PC-3 (cell line): ENCODE data around the gene GABBR2. TPM values are rescaled to one million over a fixed set of nuclear protein-coding genes. Genes with fewer than 3 reads are reported as not detected.

ENCODE experiments used
- ATAC-seq: fragments of 200-7000 bp; cut with Tn5 transposase; 2 replicates; pipeline ENCODE4 v1.9.1; 2020; ENCODE audit warnings: mild to moderate bottlenecking, moderate library complexity
- BruUV-seq: library from RNA; stranded (reverse); fragments of 400-500 nt; replicated peaks from 2 replicates; lab custom pipeline; 2021; lab: Mats Ljungman, UMichigan
- CTCF ChIA-PET: fragments of 300-600 bp; sonication (Branson Sonifier 250); formaldehyde crosslinking; loops from one replicate; lab custom pipeline; 2022; ENCODE audit warnings: antibody characterized with exemption; lab: Charles Lee
- POLR2A ChIA-PET: fragments of 300-600 bp; sonication (Branson Sonifier 250); formaldehyde crosslinking; loops from one replicate; lab custom pipeline; 2022; ENCODE audit warnings: antibody characterized with exemption; ENCODE audit not compliant: unreplicated experiment; lab: Charles Lee
- DNase-seq: peaks from one replicate; pipeline ENCODE4 v3.0.0-alpha.2; 2015
- H2AFZ ChIP-seq: fragments of 300-600 bp; sonication (generic); 2 replicates; pipeline ENCODE4 v1.6.0; 2016; ENCODE audit warnings: antibody characterized with exemption, low read length
- H3F3A ChIP-seq: fragments of 300-600 bp; sonication (generic); one replicate; pipeline ENCODE4 v1.6.0; 2017; ENCODE audit warnings: antibody characterized with exemption, low read length, control low read depth, mild to moderate bottlenecking; ENCODE audit not compliant: unreplicated experiment
- H3K27ac ChIP-seq: fragments of 300-600 bp; sonication (generic); 2 replicates; pipeline ENCODE4 v1.5.1; 2016; ENCODE audit warnings: mild to moderate bottlenecking, low read length
- H3K27me3 ChIP-seq: fragments of 300-600 bp; sonication (generic); 2 replicates; pipeline ENCODE4 v1.6.1; 2016; ENCODE audit warnings: low read length, mixed read lengths
- H3K36me3 ChIP-seq: fragments of 300-600 bp; sonication (generic); 2 replicates; pipeline ENCODE4 v1.6.1; 2016; ENCODE audit warnings: low read depth, mixed run types, low read length, mixed read lengths
- H3K4me1 ChIP-seq: fragments of 300-600 bp; sonication (generic); 2 replicates; pipeline ENCODE4 v1.5.1; 2016; ENCODE audit warnings: low read length; ENCODE audit not compliant: insufficient read depth
- H3K4me2 ChIP-seq: fragments of 300-600 bp; sonication (generic); 2 replicates; pipeline ENCODE4 v1.6.0; 2016; ENCODE audit warnings: low read length
- H3K4me3 ChIP-seq: fragments of 300-600 bp; sonication (generic); 2 replicates; pipeline ENCODE4 v1.5.1; 2016; ENCODE audit warnings: mild to moderate bottlenecking, low read length, mixed read lengths
- H3K79me2 ChIP-seq: fragments of 300-600 bp; sonication (generic); 2 replicates; pipeline ENCODE4 v1.6.1; 2017; ENCODE audit warnings: low read length, mixed read lengths
- H3K9ac ChIP-seq: fragments of 300-600 bp; sonication (generic); 2 replicates; pipeline ENCODE4 v1.6.0; 2016; ENCODE audit warnings: mild to moderate bottlenecking, low read length
- H3K9me2 ChIP-seq: fragments of 300-600 bp; sonication (generic); replicated peaks from 2 replicates; pipeline ENCODE4 v1.6.1; 2016; ENCODE audit warnings: mixed run types, low read length, mixed read lengths
- H3K9me3 ChIP-seq: fragments of 300-600 bp; sonication (generic); 2 replicates; pipeline ENCODE4 v1.6.1; 2016; ENCODE audit warnings: low read length, mixed read lengths
- H4K20me1 ChIP-seq: fragments of 300-600 bp; sonication (generic); 2 replicates; pipeline ENCODE4 v1.6.1; 2016; ENCODE audit warnings: low read length, mixed read lengths
- EZH2 ChIP-seq: fragments of 300-600 bp; sonication (generic); IDR thresholded peaks from one replicate; pipeline ENCODE4 v1.6.1; 2017; ENCODE audit warnings: antibody characterized with exemption, mild to moderate bottlenecking, low read length; ENCODE audit not compliant: unreplicated experiment
- EZH2phosphoT487 ChIP-seq: fragments of 300-600 bp; sonication (generic); IDR thresholded peaks from 2 replicates; pipeline ENCODE4 v1.6.1; 2018; ENCODE audit warnings: mild to moderate bottlenecking, antibody characterized with exemption, low read length, borderline replicate concordance
- intact Hi-C: fragments of 100-400 bp; cut with micrococcal nuclease; formaldehyde crosslinking; loops from 2 replicates; pipeline ENCODE4 v1.9.0; 2023
- total RNA-seq: library from RNA; depleted of rRNA; stranded (reverse); fragments of >200 nt; gene quantifications from 2 replicates; pipeline ENCODE4 v1.2.3, GENCODE V29; 2014
- TF ChIP-seq, protein P1 (sequence below): fragments of 300-600 bp; sonication (generic); conservative IDR thresholded peaks from 2 replicates; pipeline ENCODE4 v1.5.1; 2017; ENCODE audit warnings: antibody characterized with exemption, low read depth, mild to moderate bottlenecking, low read length

The GABBR2 gene
- total RNA-seq, 1 experiment from 2014 or later, result 0.44 TPM

DNA sequence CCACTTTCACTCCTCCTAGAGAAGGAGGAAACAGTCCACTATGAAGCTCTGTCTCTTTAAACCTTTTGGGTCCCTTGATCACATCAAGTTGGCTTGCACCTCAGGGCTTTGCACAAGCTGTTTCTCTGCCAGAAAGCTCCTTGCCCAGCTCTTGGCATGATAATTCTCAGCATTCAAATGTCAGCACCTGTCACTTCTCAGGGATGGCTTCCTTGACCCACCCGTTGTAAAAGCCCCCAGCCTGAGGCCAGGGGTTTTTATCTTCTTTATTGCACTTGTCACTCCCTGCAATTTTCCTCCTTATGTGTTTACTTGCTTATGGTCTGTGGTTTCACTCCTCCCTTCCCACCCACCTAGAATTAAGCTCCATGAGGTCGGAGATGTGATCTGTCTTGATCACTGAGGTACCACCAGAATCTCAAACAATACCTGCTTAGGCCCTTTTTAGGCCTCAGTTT is 252.6 kb downstream of the GABBR2 start:
- Histone ChIP-seq H3K79me2 (no peaks in the 10 kb centered on the region), H3K4me2 (no peak overlapping the region), H4K20me1 (no peaks in the 10 kb centered on the region), H3K27ac (no peak overlapping the region), H3K36me3 (no peaks in the 10 kb centered on the region), H3K27me3 (no peaks in the 10 kb centered on the region), H3F3A (no peaks in the 10 kb centered on the region), H2AFZ (no peak overlapping the region), H3K9me3 (no peaks in the 10 kb centered on the region), H3K4me1 (no peaks in the 10 kb centered on the region), H3K4me3 (no peak overlapping the region), H3K9ac (no peak overlapping the region), H3K9me2 (no peaks in the 10 kb centered on the region)
- ChIA-PET POLR2A (no interaction called here), CTCF (no interaction called here)
- TF ChIP-seq, protein P1, sequence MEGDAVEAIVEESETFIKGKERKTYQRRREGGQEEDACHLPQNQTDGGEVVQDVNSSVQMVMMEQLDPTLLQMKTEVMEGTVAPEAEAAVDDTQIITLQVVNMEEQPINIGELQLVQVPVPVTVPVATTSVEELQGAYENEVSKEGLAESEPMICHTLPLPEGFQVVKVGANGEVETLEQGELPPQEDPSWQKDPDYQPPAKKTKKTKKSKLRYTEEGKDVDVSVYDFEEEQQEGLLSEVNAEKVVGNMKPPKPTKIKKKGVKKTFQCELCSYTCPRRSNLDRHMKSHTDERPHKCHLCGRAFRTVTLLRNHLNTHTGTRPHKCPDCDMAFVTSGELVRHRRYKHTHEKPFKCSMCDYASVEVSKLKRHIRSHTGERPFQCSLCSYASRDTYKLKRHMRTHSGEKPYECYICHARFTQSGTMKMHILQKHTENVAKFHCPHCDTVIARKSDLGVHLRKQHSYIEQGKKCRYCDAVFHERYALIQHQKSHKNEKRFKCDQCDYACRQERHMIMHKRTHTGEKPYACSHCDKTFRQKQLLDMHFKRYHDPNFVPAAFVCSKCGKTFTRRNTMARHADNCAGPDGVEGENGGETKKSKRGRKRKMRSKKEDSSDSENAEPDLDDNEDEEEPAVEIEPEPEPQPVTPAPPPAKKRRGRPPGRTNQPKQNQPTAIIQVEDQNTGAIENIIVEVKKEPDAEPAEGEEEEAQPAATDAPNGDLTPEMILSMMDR, result no peak
- no peak for DNase-seq
- ATAC-seq, result no peak
- no TSS peak for BruUV-seq
- intact Hi-C loops, result no loop called here

GRCh38 chr9:98455256-98456155 is 253.2 kb downstream of the GABBR2 start:
- intact Hi-C loops, result no loop called here
- Histone ChIP-seq H3K79me2 (no peaks in the 10 kb centered on the region), H4K20me1 (no peaks in the 10 kb centered on the region), H2AFZ (no peak overlapping the region), H3K36me3 (no peaks in the 10 kb centered on the region), H3K9ac (no peak overlapping the region), H3K27me3 (no peaks in the 10 kb centered on the region), H3K9me3 (no peaks in the 10 kb centered on the region), H3K4me2 (no peak overlapping the region), H3K27ac (no peak overlapping the region), H3K4me1 (no peaks in the 10 kb centered on the region), H3K4me3 (no peak overlapping the region), H3F3A (no peaks in the 10 kb centered on the region), H3K9me2 (no peaks in the 10 kb centered on the region)
- TF ChIP-seq EZH2, result no peak
- TF ChIP-seq, protein P1, result no peak
- TF ChIP-seq EZH2phosphoT487, result no peak
- no TSS peak for BruUV-seq
- ChIA-PET CTCF (no interaction called here), POLR2A (no interaction called here)
- ATAC-seq (no peak), DNase-seq (no peak)
